Left ventricle myocardium inferior (tissue), 1 donor: ENCODE results near the gene CDKN2A. TPM values are rescaled to one million over a fixed set of nuclear protein-coding genes. Genes with fewer than 3 reads are reported as not detected.
"Not testable (repeated sequence)": the region's sequence is repeated elsewhere in the genome, so short reads cannot be mapped to it uniquely, and the experiment has no call there.

Experiments
- DNase-seq: peaks from one replicate; pipeline ENCODE4 v3.0.0-alpha.2; 2020
- H3K27ac ChIP-seq: fragments of 200-600 bp; replicated peaks from 2 replicates; pipeline ENCODE4 v1.8.0; 2021
- H3K27me3 ChIP-seq: fragments of 200-600 bp; 2 replicates; pipeline ENCODE4 v1.8.0; 2021; ENCODE audit warnings: low read depth
- H3K36me3 ChIP-seq: fragments of 200-600 bp; 2 replicates; pipeline ENCODE4 v1.8.0; 2021
- H3K4me1 ChIP-seq: fragments of 200-600 bp; 2 replicates; pipeline ENCODE4 v1.8.0; 2021
- H3K4me3 ChIP-seq: fragments of 200-600 bp; 2 replicates; pipeline ENCODE4 v1.8.0; 2021; ENCODE audit warnings: mild to moderate bottlenecking, moderate library complexity
- H3K9me3 ChIP-seq: fragments of 200-600 bp; replicated peaks from 2 replicates; pipeline ENCODE4 v1.8.0; 2021
- CTCF ChIP-seq: fragments of 200-600 bp; IDR thresholded peaks from 2 replicates; pipeline ENCODE4 v1.8.0; 2021; ENCODE audit warnings: antibody characterized with exemption, mild to moderate bottlenecking, borderline replicate concordance
- intact Hi-C: fragments of 100-400 bp; cut with micrococcal nuclease; formaldehyde crosslinking; loops from one replicate; pipeline ENCODE4 v1.11.0; 2022
- total RNA-seq: library from RNA; stranded (reverse); fragmentation: NEBNext Ultra II Directional; extraction: Animal tissue kit (Norgen Biotek cat#: 25700); gene quantifications from one replicate; pipeline ENCODE4 v1.2.1, GENCODE V29; 2021
- donor health status: DM: no; HTN: yes; CAD: no; lungs with severe emphysema.

CDKN2A gene
- total RNA-seq, 1 donor from 2014 or later, result 0.30 TPM

GRCh38 chr9:21965401-21965951 lies 28.7 kb downstream of the CDKN2A start:
- no peak overlapping the region for H3K27ac ChIP-seq
- TF ChIP-seq CTCF, result peak; percentile 21
- H3K27me3 ChIP-seq, result peaks cover 100% of the 10 kb centered on the region
- peaks cover 13% of the 10 kb centered on the region for H3K9me3 ChIP-seq
- H3K4me3 ChIP-seq, result peak overlapping the region; percentile 55
- no peak for DNase-seq
- H3K36me3 ChIP-seq, result no peaks in the 10 kb centered on the region
- intact Hi-C loops, result no loop called here
- peaks cover 27% of the 10 kb centered on the region for H3K4me1 ChIP-seq

DNA sequence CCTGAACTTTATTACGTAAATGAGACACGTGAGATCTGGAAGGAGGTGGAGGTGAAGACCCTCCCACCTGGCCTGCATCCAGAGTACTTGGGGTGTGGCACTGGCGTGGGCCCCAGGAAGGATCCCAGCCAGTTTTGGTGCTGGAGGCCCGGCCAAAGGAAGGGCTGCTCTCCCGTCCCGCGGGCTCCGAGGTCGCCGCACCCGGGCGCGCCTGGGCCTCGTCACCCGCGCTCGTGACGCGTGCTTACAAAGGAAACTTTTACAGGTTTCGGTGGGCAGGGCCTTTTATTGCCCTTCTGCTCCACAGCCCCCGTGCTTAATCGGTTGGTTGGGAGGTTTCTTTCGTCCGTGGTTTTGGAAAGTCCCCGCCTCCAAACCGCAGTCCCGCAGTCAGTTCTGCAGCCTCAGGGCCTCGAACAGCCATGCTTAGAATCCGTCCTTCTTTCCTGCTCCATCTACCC lies 29.2 kb downstream of the CDKN2A start:
- Histone ChIP-seq H3K4me3 (peak overlapping the region; percentile 55), H3K9me3 (peaks cover 13% of the 10 kb centered on the region), H3K4me1 (peaks cover 27% of the 10 kb centered on the region), H3K36me3 (no peaks in the 10 kb centered on the region), H3K27ac (no peak overlapping the region), H3K27me3 (peaks cover 100% of the 10 kb centered on the region)
- TF ChIP-seq CTCF, result no peak
- intact Hi-C loops, result no loop called here
- no peak for DNase-seq

DNA sequence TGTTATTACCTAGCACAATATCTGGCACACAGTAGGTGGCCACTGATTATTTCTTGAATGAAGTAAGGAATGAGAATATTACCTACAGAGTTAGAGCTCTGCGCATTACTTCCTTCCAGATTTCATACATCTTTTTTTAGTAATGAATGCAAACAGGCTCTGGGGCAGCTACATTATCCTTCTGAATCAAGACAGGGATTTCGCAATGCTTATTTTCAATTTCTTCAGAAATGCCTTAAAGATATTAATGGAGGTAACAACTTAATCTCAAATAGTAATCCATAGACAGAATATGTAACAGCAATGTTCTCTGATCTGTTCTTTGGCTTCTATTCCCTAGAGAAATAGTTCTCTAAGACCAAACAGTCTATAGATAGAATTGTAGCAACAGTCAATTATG lies 32.6 kb downstream of the CDKN2A start:
- Histone ChIP-seq H3K9me3 (peaks cover 13% of the 10 kb centered on the region), H3K27ac (no peak overlapping the region), H3K4me3 (no peak overlapping the region), H3K4me1 (peaks cover 14% of the 10 kb centered on the region), H3K36me3 (no peaks in the 10 kb centered on the region), H3K27me3 (peaks cover 80% of the 10 kb centered on the region)
- intact Hi-C loops, result no loop called here
- DNase-seq, result no peak
- TF ChIP-seq CTCF, result no peak

DNA sequence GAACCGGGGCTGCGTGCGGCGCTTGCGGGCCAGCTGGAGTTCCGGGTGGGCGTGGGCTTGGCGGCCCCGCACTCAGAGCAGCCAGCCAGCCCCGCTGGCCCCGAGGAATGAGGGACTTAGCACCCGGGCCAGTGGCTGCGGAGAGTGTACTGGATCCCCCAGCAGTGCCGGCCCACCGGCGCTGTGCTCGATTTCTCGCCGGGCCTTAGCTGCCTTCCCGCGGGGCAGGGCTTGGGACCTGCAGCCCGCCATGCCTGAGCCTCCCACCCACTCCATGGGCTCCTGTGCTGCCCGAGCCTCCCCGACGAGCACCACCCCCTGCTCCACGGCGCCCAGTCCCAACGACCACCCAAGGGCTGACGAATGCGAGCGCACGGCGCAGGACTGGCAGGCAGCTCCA lies 34.9 kb downstream of the CDKN2A start:
- H3K4me1 ChIP-seq, H3K27ac ChIP-seq, intact Hi-C loops, H3K4me3 ChIP-seq, DNase-seq, H3K36me3 ChIP-seq: not testable (repeated sequence)
- peaks cover 64% of the 10 kb centered on the region for H3K27me3 ChIP-seq
- peaks cover 13% of the 10 kb centered on the region for H3K9me3 ChIP-seq

DNA sequence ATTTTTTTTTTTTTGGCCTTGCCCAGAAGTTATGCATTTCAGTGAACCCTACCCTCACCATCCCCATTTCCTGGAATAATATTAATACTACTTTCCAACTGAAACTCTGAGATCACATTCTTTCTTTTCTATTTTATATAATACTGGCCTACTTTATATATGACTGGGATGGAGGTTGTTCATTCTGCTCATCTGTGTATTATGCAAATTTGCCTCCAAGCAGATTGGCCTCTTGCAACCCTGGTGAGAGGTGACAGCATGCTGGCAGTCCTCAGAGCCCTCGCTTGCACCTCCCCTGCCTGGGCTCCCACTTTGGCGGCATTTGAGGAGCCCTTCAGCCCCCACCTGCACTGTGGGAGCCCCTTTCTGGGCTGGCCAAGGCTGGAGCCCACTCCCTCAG lies 35.4 kb downstream of the CDKN2A start:
- H3K27ac ChIP-seq, result no peak overlapping the region
- no peaks in the 10 kb centered on the region for H3K4me1 ChIP-seq
- DNase-seq, result no peak
- intact Hi-C loops, result no loop called here
- no peaks in the 10 kb centered on the region for H3K36me3 ChIP-seq
- H3K27me3 ChIP-seq, result peaks cover 64% of the 10 kb centered on the region
- peaks cover 13% of the 10 kb centered on the region for H3K9me3 ChIP-seq
- no peak for TF ChIP-seq CTCF
- H3K4me3 ChIP-seq, result no peak overlapping the region

DNA sequence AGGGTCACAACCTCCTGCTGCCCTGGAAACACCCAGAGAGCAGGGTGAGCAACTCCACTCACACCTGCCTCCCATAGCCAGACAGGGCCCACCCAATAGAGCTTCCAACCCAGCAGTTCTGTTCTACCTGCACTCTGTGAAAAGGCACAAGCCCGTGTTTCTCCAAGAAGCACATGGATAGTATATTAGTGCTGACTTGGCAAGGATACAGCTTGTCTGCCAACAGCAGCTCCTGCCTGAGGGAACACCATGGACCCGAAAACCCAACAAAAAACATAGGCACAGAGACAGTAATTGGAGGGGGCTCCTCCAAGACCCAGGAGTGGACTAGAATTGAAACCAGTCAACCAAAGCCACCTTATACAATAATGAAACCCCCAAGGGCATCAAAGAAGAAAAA lies 48.6 kb downstream of the CDKN2A start:
- Histone ChIP-seq H3K36me3 (no peaks in the 10 kb centered on the region), H3K27me3 (peaks cover 22% of the 10 kb centered on the region), H3K27ac (no peak overlapping the region), H3K4me3 (no peak overlapping the region), H3K4me1 (no peaks in the 10 kb centered on the region), H3K9me3 (no peaks in the 10 kb centered on the region)
- no peak for DNase-seq
- intact Hi-C loops, result no loop called here
- no peak for TF ChIP-seq CTCF
